ENCODE measurements around the gene STARD9. TPM values are rescaled to one million over a fixed set of nuclear protein-coding genes. Genes with fewer than 3 reads are reported as not detected.

Gene STARD9
- total RNA-seq, 1 experiment from 2014 or later = 5.0 TPM

DNA sequence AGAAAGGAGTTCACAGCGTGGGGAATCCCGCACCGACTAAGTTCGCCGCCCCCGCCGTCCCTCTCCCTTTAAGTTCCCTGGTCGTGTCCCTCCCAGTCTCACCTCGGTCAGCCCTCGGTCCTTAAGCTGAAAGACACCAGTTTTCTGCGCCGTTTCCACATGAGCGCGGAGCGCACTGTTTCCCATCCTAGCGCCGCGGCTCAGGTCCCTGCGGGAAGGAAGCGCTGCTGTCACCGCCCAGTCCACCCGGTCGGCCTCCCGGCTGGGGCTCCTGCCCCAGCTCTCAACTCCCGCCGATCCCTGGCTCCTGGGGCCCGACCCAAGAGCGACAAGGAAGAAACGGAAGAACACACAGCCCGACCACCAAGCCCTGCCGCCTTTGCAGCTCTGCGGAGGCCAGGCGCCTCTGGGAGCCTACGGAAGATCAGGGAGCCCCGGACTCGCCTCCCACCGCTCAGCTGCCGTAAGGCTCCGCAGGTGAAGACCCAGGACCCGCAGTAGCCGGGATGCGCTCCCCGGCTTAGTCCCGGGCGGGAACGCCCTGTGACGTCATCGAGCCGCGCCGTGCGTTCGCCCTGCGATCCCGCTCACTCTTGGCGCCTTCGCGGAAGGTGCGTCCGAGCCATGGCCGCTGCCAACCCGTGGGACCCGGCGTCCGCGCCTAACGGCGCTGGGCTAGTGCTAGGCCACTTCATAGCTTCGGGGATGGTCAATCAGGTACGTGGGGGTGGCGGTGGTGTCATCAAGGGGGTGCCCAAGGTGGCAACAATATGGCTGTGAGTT, 27.0 kb upstream of the STARD9 start, which contains the start of the genes HAUS2 and LRRC57 (continued):
- TF ChIP-seq, protein P1, sequence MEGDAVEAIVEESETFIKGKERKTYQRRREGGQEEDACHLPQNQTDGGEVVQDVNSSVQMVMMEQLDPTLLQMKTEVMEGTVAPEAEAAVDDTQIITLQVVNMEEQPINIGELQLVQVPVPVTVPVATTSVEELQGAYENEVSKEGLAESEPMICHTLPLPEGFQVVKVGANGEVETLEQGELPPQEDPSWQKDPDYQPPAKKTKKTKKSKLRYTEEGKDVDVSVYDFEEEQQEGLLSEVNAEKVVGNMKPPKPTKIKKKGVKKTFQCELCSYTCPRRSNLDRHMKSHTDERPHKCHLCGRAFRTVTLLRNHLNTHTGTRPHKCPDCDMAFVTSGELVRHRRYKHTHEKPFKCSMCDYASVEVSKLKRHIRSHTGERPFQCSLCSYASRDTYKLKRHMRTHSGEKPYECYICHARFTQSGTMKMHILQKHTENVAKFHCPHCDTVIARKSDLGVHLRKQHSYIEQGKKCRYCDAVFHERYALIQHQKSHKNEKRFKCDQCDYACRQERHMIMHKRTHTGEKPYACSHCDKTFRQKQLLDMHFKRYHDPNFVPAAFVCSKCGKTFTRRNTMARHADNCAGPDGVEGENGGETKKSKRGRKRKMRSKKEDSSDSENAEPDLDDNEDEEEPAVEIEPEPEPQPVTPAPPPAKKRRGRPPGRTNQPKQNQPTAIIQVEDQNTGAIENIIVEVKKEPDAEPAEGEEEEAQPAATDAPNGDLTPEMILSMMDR (IDR thresholded peaks at IDR 0.05 in 2 of 3, conservative IDR thresholded peaks at IDR 0.05 in 1 of 3; ENCODE audit: borderline replicate concordance in 1 of 3, insufficient read depth in 1 of 3, low read depth in 2 of 3, low read length in 2 of 3) = no peak
- TF ChIP-seq ZNF274 (IDR thresholded peaks at IDR 0.05; ENCODE audit: low read depth, low read length) = no peak
- TF ChIP-seq EZH2phosphoT487 (IDR thresholded peaks at IDR 0.05; ENCODE audit: borderline replicate concordance) = no peak
- no peak for TF ChIP-seq FOSL1 (IDR thresholded peaks at IDR 0.05; ENCODE audit: low read depth)
- peak; percentile 80 for TF ChIP-seq SRF (IDR thresholded peaks at IDR 0.05; ENCODE audit: low read depth)
- peak; percentile 94 for TF ChIP-seq SIN3A (IDR thresholded peaks at IDR 0.05; ENCODE audit: low read depth)
- peak; percentile 85 for TF ChIP-seq YY1 (IDR thresholded peaks at IDR 0.05; ENCODE audit: extremely low read depth, insufficient replicate concordance, low read depth, low read length)
- no peak for TF ChIP-seq RAD21 (IDR thresholded peaks at IDR 0.05; ENCODE audit: low read depth)
- TF ChIP-seq, protein P2, sequence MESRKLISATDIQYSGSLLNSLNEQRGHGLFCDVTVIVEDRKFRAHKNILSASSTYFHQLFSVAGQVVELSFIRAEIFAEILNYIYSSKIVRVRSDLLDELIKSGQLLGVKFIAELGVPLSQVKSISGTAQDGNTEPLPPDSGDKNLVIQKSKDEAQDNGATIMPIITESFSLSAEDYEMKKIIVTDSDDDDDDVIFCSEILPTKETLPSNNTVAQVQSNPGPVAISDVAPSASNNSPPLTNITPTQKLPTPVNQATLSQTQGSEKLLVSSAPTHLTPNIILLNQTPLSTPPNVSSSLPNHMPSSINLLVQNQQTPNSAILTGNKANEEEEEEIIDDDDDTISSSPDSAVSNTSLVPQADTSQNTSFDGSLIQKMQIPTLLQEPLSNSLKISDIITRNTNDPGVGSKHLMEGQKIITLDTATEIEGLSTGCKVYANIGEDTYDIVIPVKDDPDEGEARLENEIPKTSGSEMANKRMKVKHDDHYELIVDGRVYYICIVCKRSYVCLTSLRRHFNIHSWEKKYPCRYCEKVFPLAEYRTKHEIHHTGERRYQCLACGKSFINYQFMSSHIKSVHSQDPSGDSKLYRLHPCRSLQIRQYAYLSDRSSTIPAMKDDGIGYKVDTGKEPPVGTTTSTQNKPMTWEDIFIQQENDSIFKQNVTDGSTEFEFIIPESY (IDR thresholded peaks at IDR 0.05; ENCODE audit: extremely low read depth, insufficient replicate concordance, low read length) = peak; percentile 23
- TF ChIP-seq POLR2A (IDR thresholded peaks at IDR 0.05; ENCODE audit: borderline replicate concordance, extremely low read depth, insufficient read depth, insufficient read length) = peak; percentile 94
- TF ChIP-seq CBX3 (IDR thresholded peaks at IDR 0.05; ENCODE audit: low read depth) = peak; percentile 55
- peak; percentile 35; the same call in 1 of the 2 replicates for TF ChIP-seq JUND (IDR thresholded peaks at IDR 0.05)
